PC-9 (cell line): ENCODE measurements around the gene CD6. TPM values are rescaled to one million over a fixed set of nuclear protein-coding genes. Genes with fewer than 3 reads are reported as not detected.

Source experiments
- BruUV-seq: library from RNA; stranded (reverse); fragments of 400-500 nt; replicated peaks from 2 replicates; lab custom pipeline; 2021; lab: Mats Ljungman, UMichigan
- CTCF ChIA-PET: fragments of 300-600 bp; sonication (Branson Sonifier 250); formaldehyde crosslinking; loops from one replicate; lab custom pipeline; 2022; ENCODE audit warnings: antibody characterized with exemption; lab: Charles Lee
- POLR2A ChIA-PET: fragments of 300-600 bp; sonication (Branson Sonifier 250); formaldehyde crosslinking; loops from one replicate; lab custom pipeline; 2022; ENCODE audit warnings: antibody characterized with exemption; ENCODE audit not compliant: unreplicated experiment; lab: Charles Lee
- DNase-seq, 2 experiments: peaks; one replicate each; pipeline versions ENCODE4 v3.0.0 to v3.0.0-alpha.2; 2015 to 2022; ENCODE audit warnings: mixed read lengths in 1 of 2
- H2AFZ ChIP-seq: fragments of 200-600 bp; sonication (generic); 2 replicates; pipeline ENCODE4 v1.8.1; 2017; ENCODE audit warnings: antibody characterized with exemption
- H3F3A ChIP-seq: fragments of 200-600 bp; sonication (generic); 2 replicates; pipeline ENCODE4 v1.8.1; 2017; ENCODE audit warnings: antibody characterized with exemption, mild to moderate bottlenecking, low read depth; ENCODE audit not compliant: insufficient read depth
- H3K27ac ChIP-seq: fragments of 200-600 bp; sonication (generic); 2 replicates; pipeline ENCODE4 v1.6.1; 2016; ENCODE audit warnings: mixed run types
- H3K27me3 ChIP-seq: fragments of 200-600 bp; sonication (generic); 2 replicates; pipeline ENCODE4 v1.6.1; 2016; ENCODE audit warnings: low read depth, mixed run types; ENCODE audit not compliant: insufficient read depth
- H3K36me3 ChIP-seq: fragments of 200-600 bp; sonication (generic); 2 replicates; pipeline ENCODE4 v1.6.1; 2016; ENCODE audit warnings: low read depth, mixed run types
- H3K4me1 ChIP-seq: fragments of 200-600 bp; sonication (generic); replicated peaks from 2 replicates; pipeline ENCODE4 v1.6.1; 2016; ENCODE audit warnings: mixed run types; ENCODE audit not compliant: insufficient read depth
- H3K4me2 ChIP-seq: fragments of 200-600 bp; sonication (generic); 2 replicates; pipeline ENCODE4 v1.6.1; 2017; ENCODE audit warnings: mixed run types
- H3K4me3 ChIP-seq: fragments of 200-600 bp; sonication (generic); 2 replicates; pipeline ENCODE4 v1.6.1; 2016; ENCODE audit warnings: mixed run types
- H3K79me2 ChIP-seq: fragments of 200-600 bp; sonication (generic); 2 replicates; pipeline ENCODE4 v1.6.1; 2017; ENCODE audit warnings: low read depth, mixed run types
- H3K9me2 ChIP-seq: fragments of 200-600 bp; sonication (generic); 2 replicates; pipeline ENCODE4 v1.8.1; 2017; ENCODE audit warnings: mild to moderate bottlenecking; ENCODE audit not compliant: insufficient read depth
- H3K9me3 ChIP-seq: fragments of 200-600 bp; sonication (generic); 2 replicates; pipeline ENCODE4 v1.8.1; 2016; ENCODE audit warnings: low read depth; ENCODE audit not compliant: insufficient read depth
- H4K20me1 ChIP-seq: fragments of 200-600 bp; sonication (generic); 2 replicates; pipeline ENCODE4 v1.8.1; 2017; ENCODE audit not compliant: insufficient read depth
- EZH2 ChIP-seq: fragments of 200-600 bp; sonication (generic); IDR thresholded peaks from 2 replicates; pipeline ENCODE4 v1.8.0; 2017; ENCODE audit warnings: antibody characterized with exemption, low read depth
- intact Hi-C: fragments of 100-400 bp; cut with micrococcal nuclease; formaldehyde crosslinking; loops from one replicate; pipeline ENCODE4 v1.10.0; 2022; ENCODE audit not compliant: unreplicated experiment
- total RNA-seq: library from RNA; stranded (reverse); gene quantifications from 2 replicates; pipeline ENCODE4 v1.2.3, GENCODE V29; 2021
- TF ChIP-seq, protein P1 (sequence below): fragments of 200-600 bp; sonication (generic); conservative IDR thresholded peaks from 2 replicates; pipeline ENCODE4 v1.6.1; 2017; ENCODE audit warnings: mixed run types, antibody characterized with exemption, mild to moderate bottlenecking, moderate library complexity

Gene CD6
- total RNA-seq, 1 experiment from 2014 or later = 0.74 TPM

- DNase-seq = no peak
- ChIA-PET POLR2A (no interaction called here), CTCF (no interaction called here)
- TF ChIP-seq, protein P1, sequence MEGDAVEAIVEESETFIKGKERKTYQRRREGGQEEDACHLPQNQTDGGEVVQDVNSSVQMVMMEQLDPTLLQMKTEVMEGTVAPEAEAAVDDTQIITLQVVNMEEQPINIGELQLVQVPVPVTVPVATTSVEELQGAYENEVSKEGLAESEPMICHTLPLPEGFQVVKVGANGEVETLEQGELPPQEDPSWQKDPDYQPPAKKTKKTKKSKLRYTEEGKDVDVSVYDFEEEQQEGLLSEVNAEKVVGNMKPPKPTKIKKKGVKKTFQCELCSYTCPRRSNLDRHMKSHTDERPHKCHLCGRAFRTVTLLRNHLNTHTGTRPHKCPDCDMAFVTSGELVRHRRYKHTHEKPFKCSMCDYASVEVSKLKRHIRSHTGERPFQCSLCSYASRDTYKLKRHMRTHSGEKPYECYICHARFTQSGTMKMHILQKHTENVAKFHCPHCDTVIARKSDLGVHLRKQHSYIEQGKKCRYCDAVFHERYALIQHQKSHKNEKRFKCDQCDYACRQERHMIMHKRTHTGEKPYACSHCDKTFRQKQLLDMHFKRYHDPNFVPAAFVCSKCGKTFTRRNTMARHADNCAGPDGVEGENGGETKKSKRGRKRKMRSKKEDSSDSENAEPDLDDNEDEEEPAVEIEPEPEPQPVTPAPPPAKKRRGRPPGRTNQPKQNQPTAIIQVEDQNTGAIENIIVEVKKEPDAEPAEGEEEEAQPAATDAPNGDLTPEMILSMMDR = no peak
- no peak for TF ChIP-seq EZH2
- Histone ChIP-seq H3K36me3 (no peaks in the 10 kb centered on the region), H2AFZ (no peak overlapping the region), H4K20me1 (no peaks in the 10 kb centered on the region), H3K27me3 (0 out of 2 replicates have a peak, but pooled peaks cover 2% of the 10 kb centered on the region), H3K4me1 (no peaks in the 10 kb centered on the region), H3F3A (no peaks in the 10 kb centered on the region), H3K27ac (no peak overlapping the region), H3K9me2 (no peaks in the 10 kb centered on the region; the same call in 1 of the 2 replicates), H3K79me2 (no peaks in the 10 kb centered on the region), H3K4me2 (no peak overlapping the region), H3K9me3 (no peaks in the 10 kb centered on the region), H3K4me3 (no peak overlapping the region)
- intact Hi-C loops = no loop called here
- no TSS peak for BruUV-seq
These were observed 22.1 kb downstream of the CD6 start for GRCh38 chr11:60993615-60994014.

GRCh38 chr11:60994541-60995080 lies 23.1 kb downstream of the CD6 start:
- POLR2A ChIA-PET = no interaction called here
- no peak overlapping the region for H3K27ac ChIP-seq
- H3K4me3 ChIP-seq = no peak overlapping the region
- H3K9me3 ChIP-seq = no peaks in the 10 kb centered on the region
- H3K36me3 ChIP-seq = no peaks in the 10 kb centered on the region
- H3K79me2 ChIP-seq = no peaks in the 10 kb centered on the region
- no peak overlapping the region for H2AFZ ChIP-seq
- no peaks in the 10 kb centered on the region for H3K4me1 ChIP-seq
- BruUV-seq = no TSS peak
- CTCF ChIA-PET = no interaction called here
- DNase-seq = no peak
- no peaks in the 10 kb centered on the region for H3F3A ChIP-seq
- TF ChIP-seq, protein P1 = no peak
- no peak for TF ChIP-seq EZH2
- H4K20me1 ChIP-seq = no peaks in the 10 kb centered on the region
- H3K27me3 ChIP-seq = no peaks in the 10 kb centered on the region
- intact Hi-C loops = no loop called here
- H3K9me2 ChIP-seq = no peaks in the 10 kb centered on the region; the same call in 1 of the 2 replicates
- H3K4me2 ChIP-seq = no peak overlapping the region

DNA sequence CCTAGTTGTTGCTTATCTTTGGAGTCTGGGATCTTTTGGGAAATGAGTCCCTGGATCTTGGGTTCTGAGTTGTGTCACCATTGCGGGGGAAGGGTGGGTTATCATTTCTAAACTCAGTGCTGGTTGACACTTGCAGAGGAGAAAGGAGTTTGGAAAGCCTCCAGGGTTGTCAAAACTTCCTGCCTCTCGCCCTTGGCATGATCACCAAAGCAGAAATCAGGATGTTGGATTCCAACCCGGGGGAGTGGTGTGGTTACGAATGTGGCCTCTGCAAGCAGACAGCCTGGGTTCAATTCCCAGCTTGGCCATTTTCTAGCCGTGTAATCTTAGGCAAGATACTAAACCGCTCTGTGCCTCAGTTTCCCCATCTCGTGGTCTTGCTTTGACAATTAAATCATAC lies 24.3 kb downstream of the CD6 start:
- Histone ChIP-seq H3F3A (no peaks in the 10 kb centered on the region), H3K79me2 (no peaks in the 10 kb centered on the region), H3K27ac (no peak overlapping the region), H3K4me2 (no peak overlapping the region), H3K9me3 (no peaks in the 10 kb centered on the region), H3K27me3 (peaks cover 5% of the 10 kb centered on the region; the same call in 1 of the 2 replicates), H3K4me1 (no peaks in the 10 kb centered on the region), H3K9me2 (no peaks in the 10 kb centered on the region; the same call in 1 of the 2 replicates), H3K4me3 (no peak overlapping the region), H4K20me1 (no peaks in the 10 kb centered on the region), H3K36me3 (no peaks in the 10 kb centered on the region), H2AFZ (no peak overlapping the region)
- TF ChIP-seq, protein P1 = no peak
- TF ChIP-seq EZH2 = no peak
- CTCF ChIA-PET = no interaction called here
- intact Hi-C loops = no loop called here
- BruUV-seq = no TSS peak
- no peak for DNase-seq
- POLR2A ChIA-PET = interaction anchor here (0.6 to 0.7 kb wide), 2 partner anchors 69 to 183 kb away, joined by 3 to 7 read pairs; no protein-coding TSS in a partner anchor
